PC-9 (cell line): ENCODE measurements around the gene CD3G.

Experiments used
- CTCF ChIP-seq: fragments of 200-600 bp; sonication (generic); conservative IDR thresholded peaks from 2 replicates; pipeline ENCODE4 v1.6.1; 2017; ENCODE audit warnings: mixed run types, antibody characterized with exemption, mild to moderate bottlenecking, moderate library complexity
- EZH2 ChIP-seq: fragments of 200-600 bp; sonication (generic); IDR thresholded peaks from 2 replicates; pipeline ENCODE4 v1.8.0; 2017; ENCODE audit warnings: antibody characterized with exemption, low read depth

- no peak for TF ChIP-seq EZH2
- TF ChIP-seq CTCF = no peak
These were observed 35.4 kb downstream of the CD3G start for GRCh38 chr11:118379497-118379896.
